Fibroblast of skin of right biceps (primary cell): ENCODE data around the gene FHIT.
"Not testable (repeated sequence)": the region's sequence is repeated elsewhere in the genome, so short reads cannot be mapped to it uniquely, and the experiment has no call there.

Experiments used
- DNase-seq: peaks from one replicate; pipeline ENCODE4 v3.0.0-alpha.2; 2013

Gene FHIT

GRCh38 chr3:61053781-61054496 lies 197.3 kb downstream of the FHIT start:
- no peak for DNase-seq

- no peak for DNase-seq
These were observed 198.4 kb downstream of the FHIT start for GRCh38 chr3:61052851-61053250.

GRCh38 chr3:61051666-61052065 lies 199.6 kb downstream of the FHIT start:
- no peak for DNase-seq

- DNase-seq: not testable (repeated sequence)
These were observed 206.1 kb downstream of the FHIT start for GRCh38 chr3:61045169-61045568.

GRCh38 chr3:61043156-61043555 lies 208.1 kb downstream of the FHIT start:
- DNase-seq: no peak

GRCh38 chr3:61040618-61041017 lies 210.6 kb downstream of the FHIT start:
- DNase-seq: no peak

GRCh38 chr3:61035573-61035972 lies 215.7 kb downstream of the FHIT start:
- no peak for DNase-seq

GRCh38 chr3:61032991-61033390 lies 218.3 kb downstream of the FHIT start:
- DNase-seq: no peak

GRCh38 chr3:61031503-61031902 lies 219.7 kb downstream of the FHIT start:
- no peak for DNase-seq

- peak; percentile 12 for DNase-seq
These were observed 220.7 kb downstream of the FHIT start for GRCh38 chr3:61030469-61031035.

- no peak for DNase-seq
These were observed 222.1 kb downstream of the FHIT start for GRCh38 chr3:61029194-61029593.

- DNase-seq: no peak
These were observed 232.4 kb downstream of the FHIT start for GRCh38 chr3:61018807-61019206.

GRCh38 chr3:61017028-61017427 lies 234.2 kb downstream of the FHIT start:
- not testable (repeated sequence) for DNase-seq

- no peak for DNase-seq
These were observed 235.4 kb downstream of the FHIT start for GRCh38 chr3:61015859-61016258.

GRCh38 chr3:61015408-61015807 lies 235.8 kb downstream of the FHIT start:
- DNase-seq: no peak

- DNase-seq: no peak
These were observed 242.3 kb downstream of the FHIT start for GRCh38 chr3:61008998-61009380.

GRCh38 chr3:61008153-61008997 lies 242.9 kb downstream of the FHIT start:
- DNase-seq: no peak

GRCh38 chr3:61005591-61005990 lies 245.7 kb downstream of the FHIT start:
- DNase-seq: no peak

GRCh38 chr3:60998858-60999257 lies 252.4 kb downstream of the FHIT start:
- DNase-seq: no peak

GRCh38 chr3:60992395-60992794 lies 258.9 kb downstream of the FHIT start:
- no peak for DNase-seq

GRCh38 chr3:60990442-60990730 lies 260.9 kb downstream of the FHIT start:
- no peak for DNase-seq

- DNase-seq: no peak
These were observed 261.4 kb downstream of the FHIT start for GRCh38 chr3:60989626-60990441.

- DNase-seq: not testable (repeated sequence)
These were observed 264.1 kb downstream of the FHIT start for GRCh38 chr3:60987191-60987590.
